OCI-LY1 (cell line): ENCODE data around the gene CPHXL2.

Experiments
- EZH2 ChIP-seq: fragments of 200-600 bp; sonication (generic), shearing (Covaris generic); IDR thresholded peaks from 2 replicates; pipeline ENCODE4 v1.8.0; 2017; ENCODE audit warnings: borderline replicate concordance, mixed run types, mild to moderate bottlenecking, antibody characterized with exemption, low read length, moderate library complexity, mixed read lengths
- TF ChIP-seq, protein P1 (sequence below): fragments of 200-600 bp; sonication (generic), shearing (Covaris generic); IDR thresholded peaks from 2 replicates; pipeline ENCODE4 v1.5.1; 2017; ENCODE audit warnings: mild to moderate bottlenecking, antibody characterized with exemption, low read length, moderate library complexity, mixed read lengths

DNA sequence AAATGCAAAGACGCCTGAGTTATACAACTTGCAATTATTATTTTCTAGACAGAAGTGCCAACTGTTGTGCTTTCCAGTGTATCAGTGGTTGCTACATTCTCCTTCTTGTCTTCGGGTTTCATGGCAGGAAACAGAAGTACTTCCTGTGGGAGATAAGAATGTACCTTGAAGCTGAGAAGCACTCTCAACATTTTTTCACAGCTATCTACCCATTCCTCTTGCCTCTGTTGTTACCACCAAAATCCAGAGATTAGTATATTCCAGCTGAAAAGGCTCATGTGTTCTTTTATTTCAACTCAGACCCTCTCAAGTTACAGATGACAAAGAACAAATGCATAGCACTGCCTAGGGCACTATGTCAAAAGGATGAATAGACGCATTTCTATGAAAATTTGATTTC is 49.0 kb downstream of the CPHXL2 start:
- TF ChIP-seq, protein P1, sequence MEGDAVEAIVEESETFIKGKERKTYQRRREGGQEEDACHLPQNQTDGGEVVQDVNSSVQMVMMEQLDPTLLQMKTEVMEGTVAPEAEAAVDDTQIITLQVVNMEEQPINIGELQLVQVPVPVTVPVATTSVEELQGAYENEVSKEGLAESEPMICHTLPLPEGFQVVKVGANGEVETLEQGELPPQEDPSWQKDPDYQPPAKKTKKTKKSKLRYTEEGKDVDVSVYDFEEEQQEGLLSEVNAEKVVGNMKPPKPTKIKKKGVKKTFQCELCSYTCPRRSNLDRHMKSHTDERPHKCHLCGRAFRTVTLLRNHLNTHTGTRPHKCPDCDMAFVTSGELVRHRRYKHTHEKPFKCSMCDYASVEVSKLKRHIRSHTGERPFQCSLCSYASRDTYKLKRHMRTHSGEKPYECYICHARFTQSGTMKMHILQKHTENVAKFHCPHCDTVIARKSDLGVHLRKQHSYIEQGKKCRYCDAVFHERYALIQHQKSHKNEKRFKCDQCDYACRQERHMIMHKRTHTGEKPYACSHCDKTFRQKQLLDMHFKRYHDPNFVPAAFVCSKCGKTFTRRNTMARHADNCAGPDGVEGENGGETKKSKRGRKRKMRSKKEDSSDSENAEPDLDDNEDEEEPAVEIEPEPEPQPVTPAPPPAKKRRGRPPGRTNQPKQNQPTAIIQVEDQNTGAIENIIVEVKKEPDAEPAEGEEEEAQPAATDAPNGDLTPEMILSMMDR: no peak
- TF ChIP-seq EZH2: no peak
